Activated T-cell treated with anti-CD3 and anti-CD28 coated beads, Interleukin-2, amount 50 U/mL, for 72 hours (primary cell): ENCODE data around the gene ABCA5. TPM values are rescaled to one million over a fixed set of nuclear protein-coding genes. Genes with fewer than 3 reads are reported as not detected.
A peak's percentile ranks its signal among the peaks of the same experiment; 100 is the strongest.

Experiments
- ATAC-seq, 2 donors: fragments of 150-1000 bp; cut with Tn5 transposase; replicated peaks in 1 of 2; 2 replicates each; pipeline ENCODE4 v1.10.0; 2021; ENCODE audit warnings: moderate library complexity in 2 of 2, mild to moderate bottlenecking in 1 of 2
- DNase-seq, 2 donors: peaks; one replicate each; pipeline ENCODE4 v3.0.0; 2021 to 2022; ENCODE audit warnings: mixed read lengths in 1 of 2
- H3K27ac Mint-ChIP-seq: one replicate; pipeline ENCODE4 v1.8.0; 2022; ENCODE audit warnings: mild to moderate bottlenecking, moderate library complexity, mixed read lengths
- H3K27me3 Mint-ChIP-seq: one replicate; pipeline ENCODE4 v1.8.0; 2022; ENCODE audit warnings: low read depth, mixed read lengths
- H3K36me3 Mint-ChIP-seq, 2 donors: one replicate each; pipeline ENCODE4 v1.8.0; 2022; ENCODE audit warnings: mixed read lengths in 2 of 2, mild to moderate bottlenecking in 1 of 2; ENCODE audit not compliant: insufficient read depth in 2 of 2
- H3K4me1 Mint-ChIP-seq: one replicate; pipeline ENCODE4 v1.8.0; 2022; ENCODE audit warnings: low read depth, mixed read lengths
- H3K4me3 Mint-ChIP-seq, 2 donors: one replicate each; pipeline ENCODE4 v1.8.0; 2022; ENCODE audit warnings: mild to moderate bottlenecking in 2 of 2, mixed read lengths in 2 of 2, moderate library complexity in 2 of 2
- H3K9me3 Mint-ChIP-seq, 2 donors: one replicate each; pipeline ENCODE4 v1.8.0; 2022; ENCODE audit warnings: mixed read lengths in 2 of 2
- total RNA-seq, 2 donors: library from RNA; stranded (reverse); gene quantifications; one replicate each; pipeline ENCODE4 v1.2.3, GENCODE V29; 2022

Gene ABCA5
- total RNA-seq, 2 donors from 2014 or later: 28.5 to 31.1 TPM

GRCh38 chr17:69235338-69236058 lies 91.4 kb downstream of the ABCA5 start:
- Mint-ChIP-seq H3K36me3 (peaks cover 0 to 5% of the 10 kb centered on the region in 2 donors), H3K4me3 (no peak overlapping the region), H3K9me3 (peaks cover 1 to 15% of the 10 kb centered on the region in 2 donors), H3K27ac (no peak overlapping the region), H3K4me1 (no peaks in the 10 kb centered on the region), H3K27me3 (no peaks in the 10 kb centered on the region)
- ATAC-seq (peak; percentile 70 to 75), DNase-seq (peak; percentile 69 to 71)

GRCh38 chr17:69232650-69233049 lies 94.3 kb downstream of the ABCA5 start:
- Mint-ChIP-seq H3K27me3 (no peaks in the 10 kb centered on the region), H3K36me3 (peaks cover 0 to 5% of the 10 kb centered on the region in 2 donors), H3K4me1 (no peaks in the 10 kb centered on the region), H3K27ac (no peak overlapping the region), H3K4me3 (no peak overlapping the region), H3K9me3 (peaks cover 1 to 15% of the 10 kb centered on the region in 2 donors)
- ATAC-seq (no peak), DNase-seq (no peak)

- Mint-ChIP-seq H3K36me3 (peaks cover 0 to 5% of the 10 kb centered on the region in 2 donors), H3K27ac (peak overlapping the region; percentile 10), H3K4me1 (no peaks in the 10 kb centered on the region), H3K4me3 (no peak overlapping the region), H3K27me3 (no peaks in the 10 kb centered on the region), H3K9me3 (peaks cover 1 to 15% of the 10 kb centered on the region in 2 donors)
- no peak for DNase-seq
- no peak for ATAC-seq
These were observed 95.4 kb downstream of the ABCA5 start for GRCh38 chr17:69231521-69231920.

- peaks cover 1 to 15% of the 10 kb centered on the region in 2 donors for H3K9me3 Mint-ChIP-seq
- no peaks in the 10 kb centered on the region for H3K4me1 Mint-ChIP-seq
- DNase-seq (no peak), ATAC-seq (no peak)
- no peaks in the 10 kb centered on the region for H3K27me3 Mint-ChIP-seq
- no peak overlapping the region for H3K27ac Mint-ChIP-seq
- no peak overlapping the region for H3K4me3 Mint-ChIP-seq
- H3K36me3 Mint-ChIP-seq: peaks cover 0 to 5% of the 10 kb centered on the region in 2 donors
These were observed 96.0 kb downstream of the ABCA5 start for GRCh38 chr17:69230939-69231338.

GRCh38 chr17:69228576-69228975 lies 98.4 kb downstream of the ABCA5 start, which contains the start of gene ABCA10:
Gene ABCA10 (minus strand): TSS chr17:69228824. CDS start chr17:69225358, 3,466 bp downstream.
- no peak for DNase-seq
- Mint-ChIP-seq H3K27me3 (no peaks in the 10 kb centered on the region), H3K4me3 (no peak within 1 kb of the TSS), H3K36me3 (peaks cover 0 to 2% of the 10 kb centered on the region in 2 donors), H3K9me3 (peaks cover 1 to 15% of the 10 kb centered on the region in 2 donors), H3K4me1 (peaks cover 6% of the 10 kb centered on the region), H3K27ac (no peak within 1 kb of the TSS)
- no peak for ATAC-seq

- DNase-seq: no peak
These were observed 98.9 kb downstream of the ABCA5 start for GRCh38 chr17:69228018-69228417.

GRCh38 chr17:69227541-69227940 lies 99.4 kb downstream of the ABCA5 start:
- Mint-ChIP-seq H3K27ac (no peak overlapping the region), H3K4me3 (no peak overlapping the region), H3K27me3 (no peaks in the 10 kb centered on the region), H3K4me1 (peaks cover 9% of the 10 kb centered on the region), H3K36me3 (no peaks in the 10 kb centered on the region), H3K9me3 (peaks cover 0 to 7% of the 10 kb centered on the region in 2 donors)
- DNase-seq: no peak
- no peak for ATAC-seq

More at GRCh38 chr17:69228018-69228417, 98.9 kb downstream of the ABCA5 start:
- peaks cover 0 to 12% of the 10 kb centered on the region in 2 donors for H3K9me3 Mint-ChIP-seq
- peaks cover 0 to under 1% of the 10 kb centered on the region in 2 donors for H3K36me3 Mint-ChIP-seq
- no peak for ATAC-seq
- no peak overlapping the region for H3K27ac Mint-ChIP-seq
- peaks cover 9% of the 10 kb centered on the region for H3K4me1 Mint-ChIP-seq
- H3K4me3 Mint-ChIP-seq: no peak overlapping the region
- H3K27me3 Mint-ChIP-seq: no peaks in the 10 kb centered on the region

GRCh38 chr17:69223809-69224208 lies 103.1 kb downstream of the ABCA5 start:
- ATAC-seq: no peak
- H3K4me3 Mint-ChIP-seq: no peak overlapping the region
- no peaks in the 10 kb centered on the region for H3K36me3 Mint-ChIP-seq
- no peaks in the 10 kb centered on the region for H3K9me3 Mint-ChIP-seq
- peaks cover 9% of the 10 kb centered on the region for H3K4me1 Mint-ChIP-seq
- H3K27ac Mint-ChIP-seq: peak overlapping the region; percentile 5
- DNase-seq: no peak
- H3K27me3 Mint-ChIP-seq: no peaks in the 10 kb centered on the region

- no peaks in the 10 kb centered on the region for H3K9me3 Mint-ChIP-seq
- no peak for DNase-seq
These were observed 104.2 kb downstream of the ABCA5 start for GRCh38 chr17:69222707-69223258.

GRCh38 chr17:69220098-69220497 lies 106.8 kb downstream of the ABCA5 start:
- ATAC-seq (no peak), DNase-seq (no peak)
- no peak overlapping the region for H3K4me3 Mint-ChIP-seq
- no peaks in the 10 kb centered on the region for H3K9me3 Mint-ChIP-seq
- no peaks in the 10 kb centered on the region for H3K36me3 Mint-ChIP-seq
- no peak overlapping the region for H3K27ac Mint-ChIP-seq
- peaks cover 9% of the 10 kb centered on the region for H3K4me1 Mint-ChIP-seq
- H3K27me3 Mint-ChIP-seq: no peaks in the 10 kb centered on the region

More at GRCh38 chr17:69222707-69223258, 104.2 kb downstream of the ABCA5 start:
- no peak for ATAC-seq
- Mint-ChIP-seq H3K27me3 (no peaks in the 10 kb centered on the region), H3K4me1 (peaks cover 9% of the 10 kb centered on the region), H3K27ac (no peak overlapping the region), H3K36me3 (no peaks in the 10 kb centered on the region), H3K4me3 (no peak overlapping the region)

- Mint-ChIP-seq H3K9me3 (no peaks in the 10 kb centered on the region), H3K27me3 (no peaks in the 10 kb centered on the region), H3K36me3 (no peaks in the 10 kb centered on the region), H3K27ac (no peak overlapping the region), H3K4me3 (no peak overlapping the region), H3K4me1 (peaks cover 7% of the 10 kb centered on the region)
- ATAC-seq (no peak), DNase-seq (no peak)
These were observed 107.9 kb downstream of the ABCA5 start for GRCh38 chr17:69218986-69219385.

- Mint-ChIP-seq H3K9me3 (no peaks in the 10 kb centered on the region), H3K36me3 (no peaks in the 10 kb centered on the region), H3K4me1 (no peaks in the 10 kb centered on the region), H3K27ac (no peak overlapping the region), H3K27me3 (no peaks in the 10 kb centered on the region), H3K4me3 (no peak overlapping the region)
- DNase-seq (no peak), ATAC-seq (no peak)
These were observed 113.7 kb downstream of the ABCA5 start for GRCh38 chr17:69213059-69213813.

GRCh38 chr17:69208640-69209039 lies 118.3 kb downstream of the ABCA5 start:
- H3K4me3 Mint-ChIP-seq: no peak overlapping the region
- DNase-seq (no peak), ATAC-seq (no peak)
- no peaks in the 10 kb centered on the region for H3K9me3 Mint-ChIP-seq
- no peaks in the 10 kb centered on the region for H3K36me3 Mint-ChIP-seq
- H3K4me1 Mint-ChIP-seq: no peaks in the 10 kb centered on the region
- H3K27me3 Mint-ChIP-seq: no peaks in the 10 kb centered on the region
- no peak overlapping the region for H3K27ac Mint-ChIP-seq
